HG03060 (cell line): ENCODE measurements around the gene ANKDD1A.

ENCODE experiments used
- ATAC-seq: cut with Tn5 transposase; IDR thresholded peaks from one replicate; pipeline ENCODE4 v1.9.1; 2021; ENCODE audit warnings: low read depth, moderate number of reproducible peaks; ENCODE audit not compliant: unreplicated experiment

Gene ANKDD1A

DNA sequence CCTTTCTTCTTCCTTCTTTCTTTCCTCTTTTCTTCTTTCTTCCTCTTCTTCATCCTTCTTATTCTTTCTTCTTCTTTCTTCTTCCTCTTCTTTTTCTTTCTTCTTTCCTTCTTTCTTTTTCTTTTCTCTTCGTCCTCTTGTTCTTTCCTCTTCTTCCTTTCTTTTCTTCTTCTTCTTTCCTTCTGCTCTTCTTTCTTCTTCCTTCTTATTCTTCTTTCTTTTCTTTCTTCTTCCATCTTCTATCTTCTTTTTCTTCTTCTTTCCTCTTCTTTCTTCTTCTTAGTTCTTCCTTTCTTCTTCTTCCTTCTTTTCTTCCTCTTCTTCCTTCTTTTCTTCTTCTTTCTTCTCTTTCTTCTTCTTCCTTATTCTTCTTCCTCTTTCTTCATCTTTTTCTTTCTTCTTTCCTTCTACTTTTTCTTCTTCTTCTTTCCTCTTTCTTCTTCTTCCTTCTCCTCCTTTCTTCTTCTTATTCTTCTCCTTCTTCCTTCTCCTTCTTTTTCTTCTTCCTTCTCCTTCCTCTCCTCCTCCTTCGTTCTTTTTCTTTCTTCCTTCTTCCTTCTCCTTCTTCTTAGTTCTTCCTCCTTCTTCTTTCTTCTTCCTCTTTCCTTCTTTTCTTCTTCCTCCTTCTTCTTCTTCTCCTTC lies 40.2 kb downstream of the ANKDD1A start:
- no peak for ATAC-seq

GRCh38 chr15:64954395-64954794 lies 42.7 kb downstream of the ANKDD1A start:
- ATAC-seq = no peak

GRCh38 chr15:64959128-64959527 lies 47.4 kb downstream of the ANKDD1A start:
- ATAC-seq = no peak

- no peak for ATAC-seq
These were observed 48.5 kb downstream of the ANKDD1A start for GRCh38 chr15:64960153-64960552.

DNA sequence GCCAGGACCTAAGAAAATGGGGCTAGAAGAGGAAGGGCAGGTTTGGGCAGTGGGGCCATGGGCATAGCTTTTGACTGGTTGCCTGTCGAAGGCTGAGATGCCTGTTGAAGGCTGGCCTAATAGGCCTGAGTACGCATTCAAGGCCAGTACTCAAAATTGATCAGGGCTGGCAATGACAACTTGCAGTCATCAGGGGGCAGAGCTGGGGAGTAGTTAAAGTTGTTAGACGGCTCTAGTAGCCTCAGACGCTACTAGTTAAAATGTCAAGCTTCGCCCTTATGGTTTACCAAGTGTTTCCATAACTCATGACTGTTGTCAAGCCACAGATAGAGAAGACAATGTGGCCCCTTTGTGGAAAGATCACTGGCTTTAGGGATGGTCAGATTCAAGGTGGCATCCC lies 49.3 kb downstream of the ANKDD1A start:
- ATAC-seq = no peak

GRCh38 chr15:64969401-64969800 lies 57.7 kb downstream of the ANKDD1A start:
- ATAC-seq = no peak

- ATAC-seq = no peak
These were observed 59.0 kb downstream of the ANKDD1A start for GRCh38 chr15:64970698-64971097.

DNA sequence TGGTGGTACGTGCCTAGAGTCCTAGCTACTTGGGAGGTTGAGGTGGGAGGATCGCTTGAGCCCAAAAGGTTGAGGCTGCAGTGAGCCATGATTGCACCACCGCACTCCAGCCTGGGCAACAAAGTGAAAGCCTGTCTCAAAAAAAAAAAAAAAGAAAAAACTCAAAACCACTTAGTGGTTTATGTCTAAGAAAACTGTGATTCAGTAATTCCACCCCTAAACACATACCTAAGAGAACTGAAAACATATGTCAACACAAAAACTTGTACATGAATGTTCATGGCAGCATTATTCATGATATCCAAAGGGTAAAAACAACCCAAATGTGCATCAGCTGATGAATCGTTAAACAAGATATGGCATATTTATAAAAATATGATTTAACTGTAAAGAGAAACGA lies 63.7 kb downstream of the ANKDD1A start:
- no peak for ATAC-seq

GRCh38 chr15:64979252-64979710 lies 67.6 kb downstream of the ANKDD1A start:
- no peak for ATAC-seq

DNA sequence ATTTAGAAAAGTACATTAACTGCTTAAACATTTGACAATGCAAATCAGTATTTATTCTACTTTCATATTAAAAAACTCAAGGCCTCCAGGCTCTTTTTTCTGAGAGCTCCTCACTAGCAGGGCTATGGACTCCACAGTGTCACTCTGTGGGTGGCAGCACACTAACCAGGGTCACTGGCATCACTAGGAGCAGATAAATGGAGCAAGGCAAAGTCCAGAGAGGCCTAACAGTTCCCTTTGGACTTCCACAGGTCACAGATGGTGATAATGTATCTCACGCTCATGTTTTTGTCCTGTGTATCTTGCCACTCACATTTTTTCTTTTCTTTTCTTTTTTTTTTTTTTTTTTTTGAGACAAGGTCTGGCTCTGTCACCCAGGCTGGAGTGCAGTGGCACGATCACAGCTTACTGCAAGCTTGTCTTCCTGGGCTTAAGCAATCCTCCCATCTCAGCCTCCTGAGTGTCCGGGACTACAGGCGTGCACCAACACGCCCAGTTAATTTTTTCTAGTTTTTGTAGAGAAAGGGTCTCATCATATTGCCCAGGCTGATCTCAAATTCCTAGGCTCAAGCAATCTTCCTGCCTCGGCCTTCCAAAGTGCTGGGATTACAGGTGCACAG lies 70.2 kb downstream of the ANKDD1A start:
- ATAC-seq = no peak

GRCh38 chr15:64982472-64982871 lies 70.8 kb downstream of the ANKDD1A start:
- ATAC-seq = no peak

DNA sequence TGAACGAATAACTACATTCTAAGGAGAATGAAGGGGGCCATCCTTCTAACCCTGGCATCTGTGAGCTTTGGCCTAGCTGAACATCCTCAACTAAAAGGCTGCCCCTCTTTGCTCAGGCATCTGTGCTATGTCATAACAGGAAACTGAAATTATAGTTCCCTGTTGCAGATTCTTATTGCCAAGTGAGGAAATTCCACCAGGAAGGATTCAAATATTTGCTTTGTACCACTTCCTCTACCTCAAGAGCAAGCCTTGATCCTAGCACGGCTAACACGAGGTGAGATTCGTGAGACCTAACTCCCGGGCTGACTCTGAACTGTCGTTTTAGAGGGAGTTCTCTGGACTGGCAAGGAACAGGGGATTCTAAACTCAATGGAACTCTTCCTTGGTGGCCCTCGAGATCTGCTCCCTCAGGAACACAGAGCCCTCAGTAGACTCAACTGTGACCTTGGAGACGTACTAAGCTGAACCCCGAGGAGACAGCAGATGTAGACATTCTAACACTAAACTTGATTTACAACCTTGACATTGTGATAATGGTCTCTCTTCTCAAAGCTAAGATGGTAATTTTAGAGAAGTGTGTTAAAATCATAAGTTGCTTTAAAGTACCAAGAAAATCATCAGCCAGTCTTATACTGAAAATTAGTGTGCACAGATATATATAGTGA lies 73.8 kb downstream of the ANKDD1A start:
- ATAC-seq = no peak

- ATAC-seq = no peak
These were observed 75.4 kb downstream of the ANKDD1A start for GRCh38 chr15:64987136-64987535.

DNA sequence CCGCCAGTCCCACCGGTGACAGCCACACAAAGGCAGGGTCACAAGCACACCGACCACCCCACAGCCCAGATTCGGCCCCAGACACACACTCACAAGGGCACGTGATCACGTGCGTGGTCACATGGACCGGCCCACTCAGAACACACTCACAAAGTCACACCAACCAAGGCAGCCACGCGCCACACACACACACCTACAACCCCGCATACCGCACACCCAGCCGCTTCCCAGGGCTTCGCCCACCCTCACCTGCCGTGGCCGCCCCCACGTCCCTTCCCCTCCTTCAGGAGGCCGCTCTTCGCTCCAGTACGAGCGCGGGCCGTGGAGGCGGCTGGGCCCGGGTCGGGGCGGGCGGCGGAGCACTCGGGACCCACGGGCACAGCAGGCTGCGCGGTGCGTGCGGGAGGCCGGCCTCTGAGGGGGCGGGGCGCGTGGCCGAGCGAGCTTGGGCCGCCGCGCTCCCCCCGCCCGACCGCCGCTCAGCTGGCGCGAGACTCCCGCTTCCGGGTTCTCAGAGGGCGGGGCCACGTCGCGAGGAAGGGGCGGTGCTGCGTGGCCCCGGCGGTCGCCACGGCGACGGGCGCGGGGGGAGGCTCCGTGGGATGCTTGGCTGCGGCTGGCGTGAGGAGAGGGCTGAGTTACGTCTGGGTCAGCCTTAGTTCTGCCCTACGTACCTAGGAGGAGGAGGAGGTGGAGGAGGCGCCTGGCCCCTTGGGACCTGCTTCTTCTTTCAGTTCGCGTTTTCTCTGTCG lies 77.9 kb downstream of the ANKDD1A start, which contains the start of gene SPG21:
SPG21 (minus strand) TSS at position 499 of the 752 bp plus-strand sequence. CDS start 6,345 bp downstream, outside the sequence.
- ATAC-seq = peak; percentile 87

DNA sequence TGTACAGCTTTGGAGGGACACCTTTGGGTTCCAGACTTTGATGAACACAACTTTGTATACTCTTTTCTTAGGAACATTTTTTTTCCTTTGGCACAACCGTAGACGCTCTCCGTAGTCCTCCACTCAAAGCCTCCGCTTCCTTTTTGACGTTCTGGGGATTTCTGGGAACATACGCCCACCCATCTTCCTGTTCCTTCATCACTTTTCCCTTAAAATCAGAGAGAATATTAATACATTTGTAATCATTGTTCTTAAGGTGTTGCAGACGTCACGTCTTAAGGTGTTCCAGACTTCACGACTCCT lies 78.4 kb downstream of the ANKDD1A start:
- ATAC-seq = no peak

DNA sequence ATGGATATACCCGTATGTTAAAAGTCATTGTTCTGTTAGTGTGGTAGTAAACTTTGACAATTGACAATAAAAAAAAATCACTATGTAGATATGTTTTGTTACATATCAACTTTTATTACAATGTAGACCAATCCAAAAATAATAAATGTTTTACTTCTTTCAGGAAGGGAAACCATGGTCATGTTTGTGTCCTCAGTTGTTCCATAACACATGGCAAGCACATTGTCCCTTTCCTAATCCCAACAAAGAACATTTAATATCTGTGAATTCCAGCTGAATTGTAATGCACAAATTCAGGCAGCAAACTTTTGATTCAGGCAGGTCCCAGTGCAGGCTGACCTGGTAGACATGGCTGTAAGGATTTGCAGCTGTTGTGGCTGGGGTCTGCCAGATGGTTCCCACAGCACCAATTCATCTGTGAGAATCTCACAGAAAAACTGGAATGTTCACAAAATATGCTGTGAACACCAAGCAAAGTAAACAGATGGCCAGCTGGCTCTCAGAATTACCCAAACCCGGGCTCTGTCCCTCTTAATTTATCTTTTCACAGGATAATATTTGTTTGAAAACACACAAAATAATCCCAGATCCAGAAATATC lies 79.9 kb downstream of the ANKDD1A start:
- ATAC-seq = no peak

DNA sequence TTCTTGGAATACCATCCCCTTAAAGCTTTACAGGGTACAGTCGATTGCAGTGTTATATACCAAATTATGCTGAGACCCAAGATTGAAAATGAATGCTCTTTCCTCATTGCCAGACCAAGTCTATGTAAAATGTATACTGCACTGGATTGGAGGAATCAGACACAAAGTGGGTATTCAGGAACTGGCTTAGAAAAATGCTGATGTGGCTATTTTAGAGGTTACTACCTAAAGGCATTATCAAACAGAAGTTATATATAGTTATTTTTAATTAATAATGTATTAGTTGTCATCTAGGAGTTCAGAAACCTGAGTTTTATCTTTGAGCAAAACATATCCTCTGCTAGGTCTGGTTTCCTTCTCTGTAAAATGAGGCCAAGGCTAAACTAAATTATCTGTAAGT lies 81.6 kb downstream of the ANKDD1A start:
- ATAC-seq = no peak

GRCh38 chr15:64997066-64997465 lies 85.4 kb downstream of the ANKDD1A start:
- ATAC-seq = no peak

- ATAC-seq = no peak
These were observed 86.2 kb downstream of the ANKDD1A start for GRCh38 chr15:64997745-64998375.

DNA sequence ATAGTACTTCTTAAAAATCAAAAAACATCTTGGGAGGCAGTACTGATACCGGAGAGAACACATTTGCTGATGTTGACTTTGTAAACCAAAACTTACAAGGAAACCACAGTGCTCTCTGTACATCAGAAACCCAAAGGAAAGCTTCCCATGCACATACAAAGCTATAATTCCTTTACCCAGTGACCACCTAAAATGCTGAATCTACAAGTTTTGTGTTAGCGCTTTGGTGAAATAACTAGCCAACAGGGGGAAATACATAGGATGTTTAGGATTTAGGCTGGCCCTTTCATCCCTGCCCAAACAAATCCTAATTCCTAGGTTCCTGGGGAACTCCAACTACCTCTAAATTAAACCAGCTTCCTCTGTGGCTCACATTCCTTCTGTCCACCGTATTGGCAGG lies 93.3 kb downstream of the ANKDD1A start:
- no peak for ATAC-seq
